H9 (cell line): ENCODE data around the gene LUZP1. TPM values are rescaled to one million over a fixed set of nuclear protein-coding genes. Genes with fewer than 3 reads are reported as not detected.

Experiments
- DNase-seq: peaks from one replicate; pipeline ENCODE4 v3.0.0-alpha.2; 2017
- H2AFZ ChIP-seq: one replicate; pipeline ENCODE4 v1.6.1; 2013; ENCODE audit warnings: mild to moderate bottlenecking, low read length, control low read depth, moderate library complexity
- H2AK5ac ChIP-seq: 2 replicates; pipeline ENCODE4 v1.6.1; 2013; ENCODE audit warnings: low read length, control low read depth, mixed read lengths; ENCODE audit not compliant: insufficient read length
- H2BK120ac ChIP-seq: one replicate; pipeline ENCODE4 v1.6.1; 2013; ENCODE audit warnings: low read depth, mild to moderate bottlenecking, low read length, control low read depth, inconsistent platforms; ENCODE audit not compliant: poor library complexity, severe bottlenecking
- H2BK12ac ChIP-seq: 2 replicates; pipeline ENCODE4 v1.6.1; 2013; ENCODE audit warnings: low read length, control low read depth, mixed read lengths, low read depth; ENCODE audit not compliant: insufficient read length
- H2BK15ac ChIP-seq: 2 replicates; pipeline ENCODE4 v1.6.1; 2013; ENCODE audit warnings: low read depth, low read length, control low read depth
- H2BK20ac ChIP-seq: one replicate; pipeline ENCODE4 v1.6.1; 2013; ENCODE audit warnings: low read depth, mild to moderate bottlenecking, low read length, control low read depth, inconsistent platforms; ENCODE audit not compliant: poor library complexity, severe bottlenecking
- H2BK5ac ChIP-seq: 2 replicates; pipeline ENCODE4 v1.6.1; 2013; ENCODE audit warnings: low read length, control low read depth, mixed read lengths; ENCODE audit not compliant: insufficient read length
- H3K14ac ChIP-seq: 2 replicates; pipeline ENCODE4 v1.6.1; 2013; ENCODE audit warnings: low read length, control low read depth; ENCODE audit not compliant: insufficient read depth
- H3K18ac ChIP-seq: 2 replicates; pipeline ENCODE4 v1.6.1; 2013; ENCODE audit warnings: low read depth, mild to moderate bottlenecking, mixed read lengths, low read length, control low read depth; ENCODE audit not compliant: insufficient read length
- H3K23ac ChIP-seq: 2 replicates; pipeline ENCODE4 v1.6.1; 2013; ENCODE audit warnings: low read length, control low read depth, mixed read lengths, low read depth; ENCODE audit not compliant: insufficient read length
- H3K23me2 ChIP-seq: 2 replicates; pipeline ENCODE4 v1.6.1; 2013; ENCODE audit warnings: low read depth, mild to moderate bottlenecking, mixed read lengths, low read length, control low read depth; ENCODE audit not compliant: insufficient read length, poor library complexity, severe bottlenecking
- H3K27ac ChIP-seq: 2 replicates; pipeline ENCODE4 v1.5.1; 2013; ENCODE audit warnings: low read length, control low read depth, mixed read lengths, low read depth; ENCODE audit not compliant: insufficient read length
- H3K27me3 ChIP-seq: 2 replicates; pipeline ENCODE4 v1.6.1; 2013; ENCODE audit warnings: low read length, control low read depth, inconsistent platforms; ENCODE audit not compliant: insufficient read depth
- H3K4ac ChIP-seq: 2 replicates; pipeline ENCODE4 v1.6.1; 2013; ENCODE audit warnings: low read depth, mild to moderate bottlenecking, control low read depth, inconsistent platforms, low read length, moderate library complexity
- H3K4me1 ChIP-seq: 2 replicates; pipeline ENCODE4 v1.6.1; 2013; ENCODE audit warnings: low read length, control low read depth, inconsistent platforms; ENCODE audit not compliant: insufficient read depth
- H3K4me2 ChIP-seq: 2 replicates; pipeline ENCODE4 v1.6.1; 2013; ENCODE audit warnings: low read length, control low read depth, mixed read lengths; ENCODE audit not compliant: insufficient read length, insufficient read depth
- H3K56ac ChIP-seq: 2 replicates; pipeline ENCODE4 v1.6.1; 2013; ENCODE audit warnings: low read depth, mild to moderate bottlenecking, mixed read lengths, low read length, control low read depth; ENCODE audit not compliant: insufficient read length
- H3K79me1 ChIP-seq: 2 replicates; pipeline ENCODE4 v1.6.1; 2013; ENCODE audit warnings: low read depth, mild to moderate bottlenecking, moderate library complexity, low read length, control low read depth, inconsistent platforms; ENCODE audit not compliant: insufficient read depth, poor library complexity, severe bottlenecking
- H3K79me2 ChIP-seq: 2 replicates; pipeline ENCODE4 v1.6.1; 2013; ENCODE audit warnings: low read length, control low read depth, inconsistent platforms; ENCODE audit not compliant: insufficient read depth
- H3K9ac ChIP-seq: 2 replicates; pipeline ENCODE4 v1.6.1; 2013; ENCODE audit warnings: low read length, control low read depth, mixed read lengths; ENCODE audit not compliant: insufficient read length; ENCODE audit errors: extremely low read depth
- H3K9me3 ChIP-seq: one replicate; pipeline ENCODE4 v1.6.1; 2013; ENCODE audit warnings: low read depth, low read length, inconsistent platforms; ENCODE audit not compliant: control insufficient read depth
- H3T11ph ChIP-seq: one replicate; pipeline ENCODE4 v1.6.1; 2013; ENCODE audit warnings: mild to moderate bottlenecking, low read length, control low read depth, inconsistent platforms
- H4K20me1 ChIP-seq: one replicate; pipeline ENCODE4 v1.6.1; 2013; ENCODE audit not compliant: control insufficient read depth, insufficient read length, insufficient read depth
- H4K5ac ChIP-seq: 2 replicates; pipeline ENCODE4 v1.6.1; 2013; ENCODE audit warnings: low read depth, mild to moderate bottlenecking, mixed read lengths, low read length, control low read depth; ENCODE audit not compliant: insufficient read length
- H4K8ac ChIP-seq: replicated peaks from 2 replicates; pipeline ENCODE4 v1.6.1; 2013; ENCODE audit warnings: low read length, control low read depth, mixed read lengths, low read depth; ENCODE audit not compliant: insufficient read length
- H4K91ac ChIP-seq: 2 replicates; pipeline ENCODE4 v1.6.1; 2013; ENCODE audit warnings: low read depth, mild to moderate bottlenecking, moderate library complexity, mixed read lengths, low read length, control low read depth; ENCODE audit not compliant: insufficient read length
- H3K27ac Mint-ChIP-seq, 3 experiments: 2 replicates in 2 of 3; 3 replicates in 1 of 3; pipeline ENCODE4 v1.8.0; 2020 to 2021; ENCODE audit warnings: mixed read lengths in 3 of 3, mild to moderate bottlenecking in 1 of 3, moderate library complexity in 1 of 3
- H3K27me3 Mint-ChIP-seq: 2 replicates; pipeline ENCODE4 v1.8.0; 2021; ENCODE audit warnings: low read depth, mild to moderate bottlenecking, moderate library complexity, mixed read lengths
- H3K36me3 Mint-ChIP-seq, 3 experiments: 2 replicates in 2 of 3; 3 replicates in 1 of 3; pipeline ENCODE4 v1.8.0; 2020 to 2021; ENCODE audit warnings: low read depth in 3 of 3, mixed read lengths in 3 of 3; ENCODE audit not compliant: insufficient read depth in 1 of 3
- H3K4me1 Mint-ChIP-seq, 2 experiments: 2 replicates each; pipeline ENCODE4 v1.8.0; 2020; ENCODE audit warnings: mixed read lengths in 2 of 2
- H3K4me3 Mint-ChIP-seq, 2 experiments: 2 replicates in 1 of 2; 3 replicates in 1 of 2; pipeline ENCODE4 v1.8.0; 2020 to 2021; ENCODE audit warnings: mild to moderate bottlenecking in 2 of 2, mixed read lengths in 2 of 2, moderate library complexity in 1 of 2
- H3K9me3 Mint-ChIP-seq, 2 experiments: 2 replicates in 1 of 2; 3 replicates in 1 of 2; pipeline ENCODE4 v1.8.0; 2020; ENCODE audit warnings: mild to moderate bottlenecking in 2 of 2, mixed read lengths in 2 of 2, moderate library complexity in 1 of 2
- WGBS: extraction: QIAGEN DNeasy Blood & Tissue Kit; methylation state at CpG from one replicate; pipeline ENCODE4 v1.1.7; 2013; ENCODE audit warnings: missing lambda C conversion rate, low lambda C conversion rate, mixed read lengths; ENCODE audit not compliant: insufficient read length; ENCODE audit errors: extremely low coverage; 5-methylcytosine and 5-hydroxymethylcytosine counted together
- total RNA-seq: library from RNA; stranded (reverse); gene quantifications from 2 replicates; pipeline ENCODE4 v1.2.1, GENCODE V29; 2021
- TF ChIP-seq, protein P1 (sequence below): fragments of 200-600 bp; sonication (generic); conservative IDR thresholded peaks from 3 replicates; pipeline ENCODE4 v1.8.0; 2021; ENCODE audit warnings: antibody characterized with exemption, mild to moderate bottlenecking

Gene LUZP1
- total RNA-seq, 1 experiment from 2014 or later: 48.2 TPM

DNA sequence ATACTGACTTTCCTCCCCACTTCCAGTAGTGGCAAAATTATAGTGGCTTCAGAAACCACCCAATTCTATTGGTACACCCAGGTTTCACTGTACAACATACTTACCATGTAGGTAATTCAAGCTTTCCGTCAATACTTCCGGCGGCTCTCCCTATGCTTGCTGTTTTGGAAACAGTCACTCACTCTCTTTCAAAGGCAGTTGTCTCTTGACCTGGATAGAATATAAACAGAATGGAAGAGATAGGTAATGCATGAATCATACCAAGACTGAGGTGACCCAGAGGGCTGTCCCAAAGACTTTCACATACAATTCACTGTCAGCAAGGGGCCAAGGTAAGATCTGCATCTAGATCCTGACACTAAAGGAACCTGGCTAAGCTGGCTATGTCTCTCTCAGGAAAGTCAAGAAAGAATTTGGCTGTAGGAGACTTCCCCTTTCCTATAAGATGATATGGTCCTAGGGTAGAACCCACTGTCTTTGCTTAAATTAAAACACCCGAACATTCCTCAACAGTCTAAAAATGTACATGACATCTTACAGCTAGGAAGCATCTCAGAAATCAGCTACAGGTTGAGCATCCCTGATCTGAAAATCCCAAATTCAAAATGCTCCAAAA, 59.6 kb downstream of the LUZP1 start:
- TF ChIP-seq, protein P1, sequence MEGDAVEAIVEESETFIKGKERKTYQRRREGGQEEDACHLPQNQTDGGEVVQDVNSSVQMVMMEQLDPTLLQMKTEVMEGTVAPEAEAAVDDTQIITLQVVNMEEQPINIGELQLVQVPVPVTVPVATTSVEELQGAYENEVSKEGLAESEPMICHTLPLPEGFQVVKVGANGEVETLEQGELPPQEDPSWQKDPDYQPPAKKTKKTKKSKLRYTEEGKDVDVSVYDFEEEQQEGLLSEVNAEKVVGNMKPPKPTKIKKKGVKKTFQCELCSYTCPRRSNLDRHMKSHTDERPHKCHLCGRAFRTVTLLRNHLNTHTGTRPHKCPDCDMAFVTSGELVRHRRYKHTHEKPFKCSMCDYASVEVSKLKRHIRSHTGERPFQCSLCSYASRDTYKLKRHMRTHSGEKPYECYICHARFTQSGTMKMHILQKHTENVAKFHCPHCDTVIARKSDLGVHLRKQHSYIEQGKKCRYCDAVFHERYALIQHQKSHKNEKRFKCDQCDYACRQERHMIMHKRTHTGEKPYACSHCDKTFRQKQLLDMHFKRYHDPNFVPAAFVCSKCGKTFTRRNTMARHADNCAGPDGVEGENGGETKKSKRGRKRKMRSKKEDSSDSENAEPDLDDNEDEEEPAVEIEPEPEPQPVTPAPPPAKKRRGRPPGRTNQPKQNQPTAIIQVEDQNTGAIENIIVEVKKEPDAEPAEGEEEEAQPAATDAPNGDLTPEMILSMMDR: no peak
- peaks cover 7% of the 10 kb centered on the region; the same call in 1 of the 2 replicates for H3K79me2 ChIP-seq

More for the DNA sequence above, 59.6 kb downstream of the LUZP1 start:
- H3K18ac ChIP-seq: no peak overlapping the region
- H3K14ac ChIP-seq: no peak overlapping the region
- H2BK120ac ChIP-seq: no peak overlapping the region
- no peak overlapping the region for H3K4ac ChIP-seq
- peaks cover 4 to 32% (median 30%) of the 10 kb centered on the region in 3 experiments; a peak in 5 of 7 replicates for H3K36me3 Mint-ChIP-seq
- H3K79me1 ChIP-seq: peaks cover 11% of the 10 kb centered on the region
- no peak overlapping the region for H4K5ac ChIP-seq
- peaks cover 3% of the 10 kb centered on the region; the same call in 1 of the 2 replicates for H3K4me1 ChIP-seq
- H2AFZ ChIP-seq: no peak overlapping the region
- no peak overlapping the region for H2BK15ac ChIP-seq
- no peak overlapping the region for H4K8ac ChIP-seq
- H3K27me3 Mint-ChIP-seq: no peaks in the 10 kb centered on the region
- no peaks in the 10 kb centered on the region for H3K9me3 ChIP-seq
- H3T11ph ChIP-seq: no peak overlapping the region
- H3K9me3 Mint-ChIP-seq: no peaks in the 10 kb centered on the region
- no CpG with 5 or more reads among the region's 4 CpGs for WGBS
- no peak overlapping the region for H3K27ac Mint-ChIP-seq
- H3K23ac ChIP-seq: no peak overlapping the region
- no peak overlapping the region for H3K4me3 Mint-ChIP-seq
- no peak overlapping the region for H3K27ac ChIP-seq
- no peak overlapping the region for H2BK20ac ChIP-seq
- no peak overlapping the region for H3K9ac ChIP-seq
- H3K4me1 Mint-ChIP-seq: peaks cover 0 to 14% of the 10 kb centered on the region in 2 experiments; a peak in 3 of 4 replicates
- no peak overlapping the region for H4K91ac ChIP-seq
- H2BK12ac ChIP-seq: no peak overlapping the region
- H3K4me2 ChIP-seq: no peak overlapping the region
- no peaks in the 10 kb centered on the region for H3K27me3 ChIP-seq
- DNase-seq: no peak
- no peak overlapping the region for H2BK5ac ChIP-seq
- no peak overlapping the region for H2AK5ac ChIP-seq
- H3K23me2 ChIP-seq: no peaks in the 10 kb centered on the region
- H3K56ac ChIP-seq: no peak overlapping the region
- no peaks in the 10 kb centered on the region for H4K20me1 ChIP-seq
